ENCODE data around the gene GARIN5A. TPM values are rescaled to one million over a fixed set of nuclear protein-coding genes. Genes with fewer than 3 reads are reported as not detected.
"Not testable (repeated sequence)": the region's sequence is repeated elsewhere in the genome, so short reads cannot be mapped to it uniquely, and the experiment has no call there.

GARIN5A gene
- total and polyA plus RNA-seq, 5 donors from 2014 or later, result 0.39 to 0.83 (median 0.64) TPM; not detected in 2

- Mint-ChIP-seq H3K27ac (no peak overlapping the region), H3K4me3 (no peak overlapping the region), H3K27me3 (peaks cover 4% of the 10 kb centered on the region), H3K36me3 (no peaks in the 10 kb centered on the region), H3K4me1 (peaks cover 0 to 6% (median 3%) of the 10 kb centered on the region in 4 donors), H3K9me3 (peaks cover 0 to 2% (median 0%) of the 10 kb centered on the region in 7 donors)
- ATAC-seq (ENCODE audit: low read depth in 2 of 2) (no peak), DNase-seq (no peak)
- H3K4me1 ChIP-seq (ENCODE audit: control insufficient read depth, insufficient read depth, low read length, poor library complexity, severe bottlenecking), result no peaks in the 10 kb centered on the region
- H3K36me3 ChIP-seq (ENCODE audit: control insufficient read depth, insufficient read depth, low read length), result no peaks in the 10 kb centered on the region
- no peak overlapping the region for H3K4me3 ChIP-seq (ENCODE audit: low read depth, low read length)
- no peaks in the 10 kb centered on the region for H3K27me3 ChIP-seq (ENCODE audit: control insufficient read depth, insufficient read depth, low read length)
- H3K27ac ChIP-seq (ENCODE audit: insufficient read depth, low read length, poor library complexity, severe bottlenecking), result no peak overlapping the region
- H3K9me3 ChIP-seq (ENCODE audit: control insufficient read depth in 2 of 2, low read length in 2 of 2), result no peaks in the 10 kb centered on the region
Observed at GRCh38 chr19:50447750-50448149, 28.9 kb downstream of the GARIN5A start.

- H3K9me3 Mint-ChIP-seq, result peaks cover 0 to 2% (median 0%) of the 10 kb centered on the region in 7 donors
- H3K36me3 Mint-ChIP-seq, result no peaks in the 10 kb centered on the region
- peaks cover 2% of the 10 kb centered on the region for H3K27me3 Mint-ChIP-seq
- no peak overlapping the region for H3K27ac ChIP-seq (ENCODE audit: insufficient read depth, low read length, poor library complexity, severe bottlenecking)
- DNase-seq, result no peak
- no peaks in the 10 kb centered on the region for H3K27me3 ChIP-seq (ENCODE audit: control insufficient read depth, insufficient read depth, low read length)
- H3K4me3 Mint-ChIP-seq, result no peak overlapping the region
- H3K27ac Mint-ChIP-seq, result no peak overlapping the region
- no peaks in the 10 kb centered on the region for H3K36me3 ChIP-seq (ENCODE audit: control insufficient read depth, insufficient read depth, low read length)
- H3K4me3 ChIP-seq (ENCODE audit: low read depth, low read length), result no peak overlapping the region
- peaks cover 0 to 2% (median under 1%) of the 10 kb centered on the region in 4 donors for H3K4me1 Mint-ChIP-seq
- no peaks in the 10 kb centered on the region for H3K9me3 ChIP-seq (ENCODE audit: control insufficient read depth in 2 of 2, low read length in 2 of 2)
- no peak for ATAC-seq (ENCODE audit: low read depth in 2 of 2)
- H3K4me1 ChIP-seq (ENCODE audit: control insufficient read depth, insufficient read depth, low read length, poor library complexity, severe bottlenecking), result no peaks in the 10 kb centered on the region
Observed at GRCh38 chr19:50447053-50447452, 29.6 kb downstream of the GARIN5A start.

GRCh38 chr19:50444059-50444458 is 32.6 kb downstream of the GARIN5A start:
- no peaks in the 10 kb centered on the region for H3K9me3 ChIP-seq (ENCODE audit: control insufficient read depth in 2 of 2, low read length in 2 of 2)
- H3K4me1 Mint-ChIP-seq, result peaks cover 0 to 2% (median 0%) of the 10 kb centered on the region in 4 donors
- no peak overlapping the region for H3K4me3 ChIP-seq (ENCODE audit: low read depth, low read length)
- no peaks in the 10 kb centered on the region for H3K27me3 Mint-ChIP-seq
- no peak overlapping the region for H3K4me3 Mint-ChIP-seq
- no peak overlapping the region for H3K27ac Mint-ChIP-seq
- H3K27me3 ChIP-seq (ENCODE audit: control insufficient read depth, insufficient read depth, low read length), result no peaks in the 10 kb centered on the region
- peaks cover 0 to 3% (median 0%) of the 10 kb centered on the region in 7 donors for H3K9me3 Mint-ChIP-seq
- no peak overlapping the region for H3K27ac ChIP-seq (ENCODE audit: insufficient read depth, low read length, poor library complexity, severe bottlenecking)
- no peaks in the 10 kb centered on the region for H3K36me3 ChIP-seq (ENCODE audit: control insufficient read depth, insufficient read depth, low read length)
- no peak for DNase-seq
- H3K36me3 Mint-ChIP-seq, result peaks cover 4% of the 10 kb centered on the region
- ATAC-seq (ENCODE audit: low read depth in 2 of 2), result no peak
- H3K4me1 ChIP-seq (ENCODE audit: control insufficient read depth, insufficient read depth, low read length, poor library complexity, severe bottlenecking), result no peaks in the 10 kb centered on the region

GRCh38 chr19:50439130-50439529 is 37.5 kb downstream of the GARIN5A start:
- H3K4me1 Mint-ChIP-seq; H3K4me3 Mint-ChIP-seq; H3K9me3 Mint-ChIP-seq; H3K36me3 ChIP-seq (ENCODE audit: control insufficient read depth, insufficient read depth, low read length); H3K9me3 ChIP-seq (ENCODE audit: control insufficient read depth in 2 of 2, low read length in 2 of 2); H3K27me3 ChIP-seq (ENCODE audit: control insufficient read depth, insufficient read depth, low read length); H3K4me1 ChIP-seq (ENCODE audit: control insufficient read depth, insufficient read depth, low read length, poor library complexity, severe bottlenecking); ATAC-seq (ENCODE audit: low read depth in 2 of 2); H3K27ac ChIP-seq (ENCODE audit: insufficient read depth, low read length, poor library complexity, severe bottlenecking); H3K4me3 ChIP-seq (ENCODE audit: low read depth, low read length); DNase-seq; H3K36me3 Mint-ChIP-seq: not testable (repeated sequence)
- peaks cover 16% of the 10 kb centered on the region for H3K27me3 Mint-ChIP-seq
- H3K27ac Mint-ChIP-seq, result peak overlapping the region in 1 of 3 donors; percentile 7

GRCh38 chr19:50437862-50438449 is 38.7 kb downstream of the GARIN5A start:
- H3K4me3 Mint-ChIP-seq, result no peak overlapping the region
- H3K4me1 Mint-ChIP-seq, result peaks cover 0 to 4% (median 2%) of the 10 kb centered on the region in 4 donors
- ATAC-seq (ENCODE audit: low read depth in 2 of 2), result no peak
- Histone ChIP-seq H3K4me3 (ENCODE audit: low read depth, low read length) (no peak overlapping the region), H3K27me3 (ENCODE audit: control insufficient read depth, insufficient read depth, low read length) (no peaks in the 10 kb centered on the region), H3K36me3 (ENCODE audit: control insufficient read depth, insufficient read depth, low read length) (no peaks in the 10 kb centered on the region), H3K27ac (ENCODE audit: insufficient read depth, low read length, poor library complexity, severe bottlenecking) (no peak overlapping the region), H3K4me1 (ENCODE audit: control insufficient read depth, insufficient read depth, low read length, poor library complexity, severe bottlenecking) (no peaks in the 10 kb centered on the region), H3K9me3 (ENCODE audit: control insufficient read depth in 2 of 2, low read length in 2 of 2) (no peaks in the 10 kb centered on the region)
- H3K27me3 Mint-ChIP-seq, result peaks cover 21% of the 10 kb centered on the region
- H3K27ac Mint-ChIP-seq, result no peak overlapping the region
- DNase-seq, result no peak
- H3K36me3 Mint-ChIP-seq, result peaks cover 4% of the 10 kb centered on the region
- peaks cover 0 to 3% (median 0%) of the 10 kb centered on the region in 7 donors for H3K9me3 Mint-ChIP-seq

- ATAC-seq (ENCODE audit: low read depth in 2 of 2) (no peak), DNase-seq (no peak)
- H3K27me3 Mint-ChIP-seq, result peaks cover 36% of the 10 kb centered on the region
- Histone ChIP-seq H3K27ac (ENCODE audit: insufficient read depth, low read length, poor library complexity, severe bottlenecking) (no peak overlapping the region), H3K9me3 (ENCODE audit: control insufficient read depth in 2 of 2, low read length in 2 of 2) (no peaks in the 10 kb centered on the region), H3K4me3 (ENCODE audit: low read depth, low read length) (no peak overlapping the region), H3K36me3 (ENCODE audit: control insufficient read depth, insufficient read depth, low read length) (no peaks in the 10 kb centered on the region), H3K4me1 (ENCODE audit: control insufficient read depth, insufficient read depth, low read length, poor library complexity, severe bottlenecking) (peaks cover 11% of the 10 kb centered on the region), H3K27me3 (ENCODE audit: control insufficient read depth, insufficient read depth, low read length) (no peaks in the 10 kb centered on the region)
- H3K36me3 Mint-ChIP-seq, result peaks cover 4% of the 10 kb centered on the region
- peaks cover 0 to 3% (median 0%) of the 10 kb centered on the region in 7 donors for H3K9me3 Mint-ChIP-seq
- peaks cover 0 to 20% (median 7%) of the 10 kb centered on the region in 4 donors for H3K4me1 Mint-ChIP-seq
- H3K4me3 Mint-ChIP-seq, result no peak overlapping the region
- no peak overlapping the region for H3K27ac Mint-ChIP-seq
Observed at GRCh38 chr19:50435627-50436026, 41.0 kb downstream of the GARIN5A start.

GRCh38 chr19:50435221-50435620 is 41.4 kb downstream of the GARIN5A start:
- Histone ChIP-seq H3K36me3 (ENCODE audit: control insufficient read depth, insufficient read depth, low read length) (no peaks in the 10 kb centered on the region), H3K27ac (ENCODE audit: insufficient read depth, low read length, poor library complexity, severe bottlenecking) (no peak overlapping the region), H3K27me3 (ENCODE audit: control insufficient read depth, insufficient read depth, low read length) (no peaks in the 10 kb centered on the region), H3K9me3 (ENCODE audit: control insufficient read depth in 2 of 2, low read length in 2 of 2) (no peaks in the 10 kb centered on the region), H3K4me1 (ENCODE audit: control insufficient read depth, insufficient read depth, low read length, poor library complexity, severe bottlenecking) (peaks cover 11% of the 10 kb centered on the region), H3K4me3 (ENCODE audit: low read depth, low read length) (no peak overlapping the region)
- Mint-ChIP-seq H3K9me3 (peaks cover 0 to 3% (median 0%) of the 10 kb centered on the region in 7 donors), H3K4me3 (no peak overlapping the region), H3K4me1 (peaks cover 0 to 21% (median 7%) of the 10 kb centered on the region in 4 donors), H3K27ac (no peak overlapping the region), H3K27me3 (peaks cover 37% of the 10 kb centered on the region), H3K36me3 (peaks cover 4% of the 10 kb centered on the region)
- ATAC-seq (ENCODE audit: low read depth in 2 of 2) (no peak), DNase-seq (no peak)

GRCh38 chr19:50434525-50434924 is 42.1 kb downstream of the GARIN5A start:
- Histone ChIP-seq H3K4me1 (ENCODE audit: control insufficient read depth, insufficient read depth, low read length, poor library complexity, severe bottlenecking) (peaks cover 11% of the 10 kb centered on the region), H3K4me3 (ENCODE audit: low read depth, low read length) (no peak overlapping the region), H3K36me3 (ENCODE audit: control insufficient read depth, insufficient read depth, low read length) (no peaks in the 10 kb centered on the region), H3K9me3 (ENCODE audit: control insufficient read depth in 2 of 2, low read length in 2 of 2) (no peaks in the 10 kb centered on the region), H3K27me3 (ENCODE audit: control insufficient read depth, insufficient read depth, low read length) (no peaks in the 10 kb centered on the region), H3K27ac (ENCODE audit: insufficient read depth, low read length, poor library complexity, severe bottlenecking) (no peak overlapping the region)
- Mint-ChIP-seq H3K9me3 (peaks cover 0 to 3% (median 0%) of the 10 kb centered on the region in 7 donors), H3K27me3 (peaks cover 41% of the 10 kb centered on the region), H3K4me3 (peak overlapping the region in 2 of 4 donors; percentile 20 to 24), H3K36me3 (no peaks in the 10 kb centered on the region), H3K4me1 (peaks cover 0 to 19% (median 7%) of the 10 kb centered on the region in 4 donors), H3K27ac (no peak overlapping the region)
- ATAC-seq (ENCODE audit: low read depth in 2 of 2), result no peak
- DNase-seq, result no peak

Data from CD4-positive, CD25-positive, alpha-beta regulatory T cell (primary cell).